ENCODE measurements around the gene CYP2B6. TPM values are rescaled to one million over a fixed set of nuclear protein-coding genes. Genes with fewer than 3 reads are reported as not detected.

CYP2B6 gene
- total RNA-seq, 1 donor from 2014 or later = not detected

GRCh38 chr19:41019346-41019745 lies 28.3 kb downstream of the CYP2B6 start:
- H3K9me3 Mint-ChIP-seq = no peaks in the 10 kb centered on the region
- TF ChIP-seq CTCF (IDR thresholded peaks at IDR 0.05; ENCODE audit: unreplicated experiment) = no peak
- peaks cover 12% of the 10 kb centered on the region for H3K4me1 Mint-ChIP-seq
- H3K27ac Mint-ChIP-seq = no peak overlapping the region
- H3K36me3 Mint-ChIP-seq = no peaks in the 10 kb centered on the region
- no peak for DNase-seq (ENCODE audit: low spot score in 2 of 2, unreplicated experiment in 2 of 2)
- no peak overlapping the region for H3K4me3 Mint-ChIP-seq
- H3K27me3 Mint-ChIP-seq (ENCODE audit: low read depth) = peaks cover 4% of the 10 kb centered on the region

- DNase-seq (ENCODE audit: low spot score in 2 of 2, unreplicated experiment in 2 of 2) = no peak
- Mint-ChIP-seq H3K36me3 (no peaks in the 10 kb centered on the region), H3K9me3 (no peaks in the 10 kb centered on the region), H3K4me1 (peaks cover 5% of the 10 kb centered on the region), H3K27ac (no peak overlapping the region), H3K4me3 (no peak overlapping the region), H3K27me3 (ENCODE audit: low read depth) (peaks cover 28% of the 10 kb centered on the region)
- no peak for TF ChIP-seq CTCF (IDR thresholded peaks at IDR 0.05; ENCODE audit: unreplicated experiment)
Measured at GRCh38 chr19:41023193-41023592, 32.1 kb downstream of the CYP2B6 start.

GRCh38 chr19:41025411-41025810 lies 34.3 kb downstream of the CYP2B6 start:
- H3K36me3 Mint-ChIP-seq = no peaks in the 10 kb centered on the region
- H3K9me3 Mint-ChIP-seq = no peaks in the 10 kb centered on the region
- H3K27me3 Mint-ChIP-seq (ENCODE audit: low read depth) = peaks cover 28% of the 10 kb centered on the region
- H3K4me1 Mint-ChIP-seq = peaks cover 5% of the 10 kb centered on the region
- no peak overlapping the region for H3K4me3 Mint-ChIP-seq
- H3K27ac Mint-ChIP-seq = no peak overlapping the region
- TF ChIP-seq CTCF (IDR thresholded peaks at IDR 0.05; ENCODE audit: unreplicated experiment) = no peak
- no peak for DNase-seq (ENCODE audit: low spot score in 2 of 2, unreplicated experiment in 2 of 2)

- DNase-seq (ENCODE audit: low spot score in 2 of 2, unreplicated experiment in 2 of 2) = no peak
- no peak overlapping the region for H3K27ac Mint-ChIP-seq
- peaks cover 7% of the 10 kb centered on the region for H3K4me1 Mint-ChIP-seq
- no peaks in the 10 kb centered on the region for H3K9me3 Mint-ChIP-seq
- TF ChIP-seq CTCF (IDR thresholded peaks at IDR 0.05; ENCODE audit: unreplicated experiment) = no peak
- no peak overlapping the region for H3K4me3 Mint-ChIP-seq
- H3K27me3 Mint-ChIP-seq (ENCODE audit: low read depth) = peaks cover 25% of the 10 kb centered on the region
- H3K36me3 Mint-ChIP-seq = no peaks in the 10 kb centered on the region
Measured at GRCh38 chr19:41025871-41026270, 34.8 kb downstream of the CYP2B6 start.

- H3K27me3 Mint-ChIP-seq (ENCODE audit: low read depth) = peaks cover 25% of the 10 kb centered on the region
- no peaks in the 10 kb centered on the region for H3K36me3 Mint-ChIP-seq
- H3K4me1 Mint-ChIP-seq = peaks cover 22% of the 10 kb centered on the region
- H3K4me3 Mint-ChIP-seq = no peak overlapping the region
- TF ChIP-seq CTCF (IDR thresholded peaks at IDR 0.05; ENCODE audit: unreplicated experiment) = no peak
- no peak for DNase-seq (ENCODE audit: low spot score in 2 of 2, unreplicated experiment in 2 of 2)
- H3K27ac Mint-ChIP-seq = no peak overlapping the region
- H3K9me3 Mint-ChIP-seq = no peaks in the 10 kb centered on the region
Measured at GRCh38 chr19:41027273-41027967, 36.3 kb downstream of the CYP2B6 start.

Measured in mesothelial cell of epicardium (in vitro differentiated cells).